Activated naive CD8-positive, alpha-beta T cell treated with anti-CD3 and anti-CD28 coated beads, Interleukin-2, amount 50 U/mL, for 24 hours (primary cell): Measurements from ENCODE around the gene AIF1.
"Not testable (repeated sequence)": the region's sequence is repeated elsewhere in the genome, so short reads cannot be mapped to it uniquely, and the experiment has no call there.

Source experiments
- ATAC-seq: fragments of 150-1000 bp; cut with Tn5 transposase; one replicate; pipeline ENCODE4 v1.10.0; 2021
- DNase-seq: peaks from one replicate; pipeline ENCODE4 v3.0.0; 2021
- H3K27ac Mint-ChIP-seq: one replicate; pipeline ENCODE4 v1.8.0; 2021; ENCODE audit warnings: mild to moderate bottlenecking, mixed read lengths
- H3K27me3 Mint-ChIP-seq: one replicate; pipeline ENCODE4 v1.8.0; 2021; ENCODE audit warnings: mixed read lengths
- H3K36me3 Mint-ChIP-seq: one replicate; pipeline ENCODE4 v1.8.0; 2021; ENCODE audit warnings: low read depth, mixed read lengths
- H3K4me1 Mint-ChIP-seq: one replicate; pipeline ENCODE4 v1.8.0; 2021; ENCODE audit warnings: mixed read lengths
- H3K4me3 Mint-ChIP-seq: one replicate; pipeline ENCODE4 v1.8.0; 2021; ENCODE audit warnings: mild to moderate bottlenecking, moderate library complexity, mixed read lengths
- H3K9me3 Mint-ChIP-seq: one replicate; pipeline ENCODE4 v1.8.0; 2021; ENCODE audit warnings: mixed read lengths

Gene AIF1

DNA sequence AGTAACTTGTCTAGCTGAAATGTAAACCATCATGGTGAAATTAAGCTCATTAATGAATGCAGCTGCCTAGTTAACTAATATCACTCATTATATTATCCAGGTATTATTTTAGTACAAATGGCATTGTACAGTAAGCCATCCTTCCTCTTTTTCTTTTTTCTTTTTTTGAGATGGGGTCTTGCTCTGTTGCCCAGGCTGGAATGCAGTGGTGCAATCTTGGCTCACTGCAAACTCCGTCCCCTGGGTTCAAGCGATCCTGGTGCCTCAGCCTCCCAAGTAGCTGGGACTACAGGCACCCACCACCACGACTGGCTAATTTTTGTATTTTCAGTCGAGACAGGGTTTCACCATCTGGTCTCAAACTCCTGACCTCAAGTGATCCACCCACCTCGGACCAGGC lies 24.3 kb upstream of the AIF1 start:
- ATAC-seq, H3K9me3 Mint-ChIP-seq, H3K36me3 Mint-ChIP-seq, H3K27me3 Mint-ChIP-seq, DNase-seq, H3K4me3 Mint-ChIP-seq, H3K27ac Mint-ChIP-seq: not testable (repeated sequence)
- peaks cover 66% of the 10 kb centered on the region for H3K4me1 Mint-ChIP-seq

DNA sequence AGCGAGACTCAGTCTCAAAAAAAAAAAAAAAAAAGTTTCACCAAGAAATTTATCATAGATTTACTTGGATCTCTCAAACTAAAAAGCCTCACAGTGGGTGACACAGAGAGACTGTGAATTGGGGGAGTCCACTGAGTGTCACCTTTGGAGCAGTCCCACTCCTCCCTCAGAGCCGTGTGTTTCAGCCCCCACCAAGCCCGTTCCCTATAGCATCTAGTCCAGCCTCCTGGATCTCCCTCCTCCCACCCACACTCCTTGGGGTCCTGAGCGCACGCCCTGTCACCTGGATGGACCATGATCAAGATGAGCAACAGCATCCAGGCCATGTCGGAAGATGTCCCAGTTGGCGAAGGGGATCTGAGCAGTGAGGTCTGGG lies 22.6 kb upstream of the AIF1 start:
- no peak for DNase-seq
- H3K36me3 Mint-ChIP-seq, result no peaks in the 10 kb centered on the region
- H3K4me1 Mint-ChIP-seq, result peaks cover 61% of the 10 kb centered on the region
- ATAC-seq, result no peak
- no peaks in the 10 kb centered on the region for H3K9me3 Mint-ChIP-seq
- H3K27me3 Mint-ChIP-seq, result no peaks in the 10 kb centered on the region
- H3K4me3 Mint-ChIP-seq, result peak overlapping the region; percentile 70
- H3K27ac Mint-ChIP-seq, result peak overlapping the region; percentile 87

DNA sequence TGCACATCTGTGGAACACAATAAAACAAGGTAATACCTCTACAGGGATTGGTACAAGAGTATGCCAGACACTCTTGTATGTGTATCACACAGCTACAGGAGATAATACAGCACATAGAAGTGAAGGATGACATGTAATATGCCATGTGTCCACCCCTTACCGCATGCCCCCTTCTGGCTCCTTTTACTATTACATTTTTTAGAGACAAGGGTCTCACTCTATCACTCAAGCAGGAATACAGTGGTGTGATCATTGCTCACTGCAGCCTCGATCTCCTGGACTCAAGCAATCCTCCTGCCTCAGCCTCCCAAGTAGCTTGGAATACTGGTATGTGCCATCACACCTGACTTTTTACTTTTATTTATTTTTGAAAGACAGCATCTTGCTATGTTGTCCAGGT lies 18.0 kb upstream of the AIF1 start:
- DNase-seq (peak; percentile 31), ATAC-seq (peak; percentile 77)
- Mint-ChIP-seq H3K27me3 (no peaks in the 10 kb centered on the region), H3K27ac (no peak overlapping the region), H3K9me3 (no peaks in the 10 kb centered on the region), H3K4me3 (no peak overlapping the region), H3K4me1 (peaks cover 47% of the 10 kb centered on the region), H3K36me3 (no peaks in the 10 kb centered on the region)

DNA sequence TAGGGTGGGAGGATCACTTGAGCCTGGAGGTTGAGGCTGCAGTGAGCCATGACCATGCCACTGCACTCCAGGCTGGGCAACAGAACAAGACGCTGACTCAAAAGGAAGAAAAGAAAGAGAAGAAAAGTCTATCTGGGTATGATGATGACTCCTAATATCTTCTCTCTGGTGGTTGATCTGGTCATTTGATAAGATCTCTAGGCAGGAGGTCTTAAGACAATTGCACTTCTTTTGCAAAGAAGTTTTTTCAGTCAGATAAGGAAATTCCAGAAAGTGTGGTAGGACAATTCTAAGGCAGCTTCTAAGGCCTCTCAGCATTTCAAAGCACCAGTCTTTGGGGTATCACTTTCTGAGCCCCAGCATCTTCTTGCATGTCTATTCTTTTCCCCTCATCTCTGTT lies 7.7 kb upstream of the AIF1 start:
- peak overlapping the region; percentile 44 for H3K27ac Mint-ChIP-seq

DNA sequence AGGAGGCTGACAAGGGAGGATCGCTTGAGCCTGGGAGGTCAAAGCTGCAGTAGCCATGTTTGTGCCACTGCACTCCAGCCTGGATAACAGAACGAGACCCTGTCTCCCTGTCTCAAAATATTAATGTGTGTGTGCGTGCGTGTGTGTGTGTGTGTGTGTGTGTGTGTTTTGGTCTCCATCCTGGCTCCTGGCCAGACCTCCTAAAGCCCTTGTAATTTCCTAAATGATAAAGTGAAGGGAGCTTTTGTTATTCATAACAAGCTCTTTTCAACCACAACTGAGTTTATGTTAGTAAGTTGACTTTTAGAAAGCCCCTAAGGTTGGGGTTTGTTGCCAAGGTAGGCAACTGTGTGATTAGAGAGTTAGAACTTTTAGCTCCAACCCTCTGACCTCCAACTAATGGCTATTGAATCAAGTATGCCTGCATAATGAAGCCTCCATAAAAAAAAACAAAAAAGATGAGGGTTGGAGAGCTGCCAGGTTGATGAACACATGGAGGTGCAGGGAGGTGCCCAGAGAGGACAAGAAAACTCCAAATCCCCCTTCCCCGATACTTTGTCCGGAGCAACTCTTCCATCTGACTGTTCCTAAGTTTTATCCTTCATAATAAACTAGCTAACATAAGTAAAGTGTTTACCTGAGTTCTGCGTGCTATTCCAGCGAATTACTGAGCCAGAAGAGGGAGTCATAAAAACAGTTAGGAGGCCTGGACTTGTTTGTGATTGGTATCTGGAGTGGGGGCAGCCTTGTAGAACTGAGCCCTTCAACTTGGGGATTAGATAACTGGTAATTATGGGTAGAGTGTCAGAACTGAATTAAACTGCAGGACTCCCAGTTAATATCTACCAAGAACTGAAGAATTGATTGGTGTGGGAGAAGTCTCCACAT lies 5.3 kb upstream of the AIF1 start:
- H3K4me1 Mint-ChIP-seq, result peaks cover 10% of the 10 kb centered on the region
- no peak for ATAC-seq
- no peak overlapping the region for H3K4me3 Mint-ChIP-seq
- H3K27me3 Mint-ChIP-seq, result no peaks in the 10 kb centered on the region
- no peak for DNase-seq
- no peaks in the 10 kb centered on the region for H3K9me3 Mint-ChIP-seq
- no peak overlapping the region for H3K27ac Mint-ChIP-seq
- no peaks in the 10 kb centered on the region for H3K36me3 Mint-ChIP-seq

More for the DNA sequence above, 7.7 kb upstream of the AIF1 start:
- ATAC-seq, result no peak
- H3K9me3 Mint-ChIP-seq, result no peaks in the 10 kb centered on the region
- DNase-seq, result no peak
- H3K36me3 Mint-ChIP-seq, result no peaks in the 10 kb centered on the region
- no peaks in the 10 kb centered on the region for H3K27me3 Mint-ChIP-seq
- H3K4me1 Mint-ChIP-seq, result peaks cover 1% of the 10 kb centered on the region
- H3K4me3 Mint-ChIP-seq, result no peak overlapping the region

DNA sequence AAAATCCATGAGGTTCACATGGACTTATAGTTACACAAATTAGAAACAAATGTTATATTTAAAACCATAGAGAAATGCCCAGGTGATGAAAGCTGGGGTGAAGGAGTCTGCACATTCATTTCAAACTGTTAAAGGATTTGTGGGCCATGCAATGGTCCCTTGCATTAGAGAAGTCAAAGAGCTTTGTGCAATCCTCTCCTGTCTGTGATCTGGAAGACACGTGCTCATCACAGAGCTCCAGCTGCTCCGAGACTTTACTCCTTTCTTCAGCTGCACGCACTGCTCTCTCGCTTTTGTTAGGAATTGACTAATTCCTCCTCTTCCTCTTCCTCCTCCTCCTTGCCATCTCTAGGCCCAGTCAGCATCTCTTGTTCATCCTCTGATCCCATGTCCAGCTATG lies 4.1 kb upstream of the AIF1 start:
- H3K4me3 Mint-ChIP-seq, result no peak overlapping the region
- H3K9me3 Mint-ChIP-seq, result no peaks in the 10 kb centered on the region
- no peak overlapping the region for H3K27ac Mint-ChIP-seq
- H3K27me3 Mint-ChIP-seq, result no peaks in the 10 kb centered on the region
- H3K36me3 Mint-ChIP-seq, result no peaks in the 10 kb centered on the region
- H3K4me1 Mint-ChIP-seq, result peaks cover 22% of the 10 kb centered on the region
- DNase-seq (no peak), ATAC-seq (no peak)

DNA sequence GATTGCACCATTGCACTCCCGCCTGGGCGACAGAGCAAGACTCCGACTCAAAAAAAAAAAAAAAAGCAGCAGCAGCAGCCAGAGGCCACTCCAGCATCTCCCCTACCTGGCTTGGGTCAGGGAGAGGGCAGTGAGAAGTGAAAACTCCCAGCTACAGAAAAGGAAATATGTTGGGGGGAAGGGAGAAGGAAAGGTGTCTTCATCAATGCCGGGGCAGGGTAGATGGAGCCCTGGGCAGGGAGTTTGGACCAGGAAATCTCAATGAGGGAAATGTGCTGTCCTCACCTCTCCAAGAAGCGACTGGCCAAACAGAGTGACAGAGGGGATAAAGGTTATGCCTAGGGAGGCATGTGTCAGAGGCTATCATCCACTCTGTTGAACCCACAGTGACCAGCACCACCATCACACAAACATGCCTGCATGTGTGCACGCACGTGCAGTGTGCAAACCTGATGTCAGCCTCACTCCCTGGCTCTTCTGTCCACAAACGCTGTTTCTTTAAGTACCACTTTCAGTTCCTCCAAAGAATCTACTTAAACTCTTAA lies 887 bp upstream of the AIF1 start:
- Mint-ChIP-seq H3K9me3 (no peaks in the 10 kb centered on the region), H3K27me3 (no peaks in the 10 kb centered on the region), H3K27ac (no peak overlapping the region), H3K36me3 (peaks cover 10% of the 10 kb centered on the region), H3K4me3 (no peak overlapping the region), H3K4me1 (peaks cover 41% of the 10 kb centered on the region)
- ATAC-seq (no peak), DNase-seq (no peak)

DNA sequence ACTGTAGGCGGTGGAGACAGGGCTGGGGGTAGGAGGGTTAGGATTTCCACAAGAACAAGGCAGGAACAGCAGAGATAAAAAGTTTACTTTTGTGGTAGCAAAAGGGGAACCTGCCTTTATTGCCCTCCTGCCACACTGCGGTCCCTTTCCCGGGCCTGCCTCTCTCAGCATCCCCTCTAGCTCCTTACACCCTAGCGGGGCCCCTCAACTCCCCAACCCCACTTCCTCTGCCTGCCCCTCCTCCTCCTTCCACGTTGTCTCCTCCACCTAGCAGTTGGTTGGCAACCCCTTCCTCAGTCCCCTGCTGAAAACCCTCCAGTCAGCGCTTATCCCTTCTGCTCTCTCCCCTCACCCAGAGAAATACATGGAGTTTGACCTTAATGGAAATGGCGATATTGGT lies 714 bp downstream of the AIF1 start:
- ATAC-seq (no peak), DNase-seq (peak; percentile 61)
- no peaks in the 10 kb centered on the region for H3K27me3 Mint-ChIP-seq
- H3K27ac Mint-ChIP-seq, result peak overlapping the region; percentile 94
- H3K9me3 Mint-ChIP-seq, result no peaks in the 10 kb centered on the region
- H3K4me3 Mint-ChIP-seq, result peak overlapping the region; percentile 90
- peaks cover 51% of the 10 kb centered on the region for H3K4me1 Mint-ChIP-seq
- peaks cover 20% of the 10 kb centered on the region for H3K36me3 Mint-ChIP-seq

DNA sequence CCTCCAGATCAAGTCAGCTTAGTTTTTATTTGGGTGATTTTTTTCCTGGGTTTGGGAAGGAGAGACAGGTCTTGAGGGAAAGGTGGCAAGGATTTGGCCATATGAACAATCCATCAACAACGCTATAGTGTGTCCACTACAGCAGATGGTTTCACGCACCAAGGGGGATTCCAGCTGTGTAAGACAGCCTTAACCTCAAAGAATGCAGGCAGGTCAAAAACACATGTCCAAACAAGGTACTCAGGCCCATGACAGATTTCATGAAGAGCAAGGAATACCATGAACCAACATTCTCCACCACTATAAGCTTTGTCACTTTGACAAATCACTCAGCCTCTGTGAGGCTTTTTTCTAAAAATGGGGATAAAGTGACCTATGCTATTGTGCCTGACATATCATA lies 2.0 kb downstream of the AIF1 start:
- Mint-ChIP-seq H3K27ac (peak overlapping the region; percentile 94), H3K4me1 (peaks cover 56% of the 10 kb centered on the region), H3K4me3 (peak overlapping the region; percentile 90), H3K9me3 (no peaks in the 10 kb centered on the region), H3K36me3 (peaks cover 30% of the 10 kb centered on the region), H3K27me3 (no peaks in the 10 kb centered on the region)
- no peak for ATAC-seq
- no peak for DNase-seq

DNA sequence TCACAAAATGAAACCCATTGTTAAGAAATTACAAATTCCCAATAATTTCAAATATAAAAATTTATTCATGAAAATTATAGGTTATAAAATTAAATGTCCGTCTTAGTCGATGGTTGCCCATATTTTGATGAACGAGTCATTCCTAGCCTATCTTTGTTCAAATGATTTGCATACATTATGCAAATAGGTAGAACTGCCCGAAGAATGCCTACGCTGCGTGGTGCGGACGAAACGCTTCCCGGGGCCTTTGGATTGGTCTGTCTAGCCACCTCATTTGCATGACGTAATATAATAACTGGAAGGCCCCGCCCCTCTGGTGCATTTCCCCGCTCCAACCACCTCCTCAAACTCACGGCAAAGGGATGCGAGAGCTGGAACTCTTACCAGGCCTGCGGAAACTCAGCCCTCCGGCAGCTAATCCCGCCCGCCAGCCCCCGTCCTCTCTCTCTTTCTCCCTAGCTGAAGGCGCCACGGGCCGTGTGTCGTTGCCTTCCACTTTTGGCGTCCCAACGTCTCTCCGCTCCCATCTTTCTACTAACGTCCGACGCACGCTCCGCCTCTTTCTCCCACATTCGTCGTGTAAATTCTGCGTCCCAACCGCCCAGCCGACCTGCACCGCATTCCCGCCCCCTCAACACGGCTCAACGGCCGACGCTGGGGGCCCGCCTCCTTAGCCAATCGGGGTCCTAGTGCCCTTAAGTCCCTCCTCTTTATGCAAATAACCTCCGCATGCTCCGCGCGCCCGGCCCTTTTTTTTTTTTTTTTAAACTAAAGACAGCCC lies 5.0 kb downstream of the AIF1 start:
- ATAC-seq (peak; percentile 82), DNase-seq (peak; percentile 96)
- Mint-ChIP-seq H3K27me3 (no peaks in the 10 kb centered on the region), H3K4me1 (peaks cover 61% of the 10 kb centered on the region), H3K4me3 (peak overlapping the region; percentile 96), H3K36me3 (peaks cover 53% of the 10 kb centered on the region), H3K9me3 (no peaks in the 10 kb centered on the region), H3K27ac (peak overlapping the region; percentile 99)

DNA sequence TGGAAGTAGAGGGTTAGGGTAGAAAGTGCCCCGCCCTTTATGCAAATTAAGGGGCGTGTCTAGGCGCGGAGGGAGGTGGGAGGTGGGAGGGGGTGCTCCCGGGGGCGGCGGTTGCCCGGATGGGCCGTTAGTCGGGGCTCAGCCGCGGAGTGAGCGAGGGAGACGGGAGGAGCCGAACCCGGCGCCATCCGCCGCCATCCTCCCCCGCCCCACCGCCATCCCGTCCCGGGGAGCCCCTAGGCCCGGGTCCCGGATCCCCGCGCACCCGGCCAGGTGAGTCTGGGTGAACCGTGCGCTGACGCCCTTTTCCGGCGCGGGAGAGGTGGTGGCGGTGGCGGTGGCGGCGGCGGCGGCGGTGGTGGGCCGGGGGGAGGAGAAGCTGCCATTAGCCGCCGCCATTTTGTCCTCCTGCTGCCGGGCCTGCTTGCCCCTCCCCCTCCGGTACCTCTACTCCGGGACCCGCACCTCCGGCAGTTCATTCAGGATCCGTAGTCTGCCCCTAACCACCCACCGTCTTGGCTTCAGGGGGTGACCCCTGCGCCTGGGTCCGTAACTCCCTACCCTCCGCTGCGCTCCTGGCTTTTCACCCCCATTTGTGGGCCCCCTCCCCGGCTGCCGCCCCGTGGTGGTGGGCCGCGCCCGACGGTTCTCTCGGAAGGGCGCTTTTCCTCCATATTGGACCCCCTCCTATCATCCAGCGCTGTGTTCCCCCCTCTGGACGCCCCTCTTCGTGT lies 5.7 kb downstream of the AIF1 start, which contains the start of gene PRRC2A:
TSS of gene PRRC2A (plus strand) at position 130 of the 734 bp plus-strand sequence. CDS start 2,075 bp downstream, outside the sequence.
- Mint-ChIP-seq H3K9me3 (no peaks in the 10 kb centered on the region), H3K36me3 (peaks cover 60% of the 10 kb centered on the region), H3K4me1 (peaks cover 53% of the 10 kb centered on the region), H3K27ac (peak within 1 kb of the TSS; percentile 99), H3K4me3 (peak within 1 kb of the TSS; percentile 96), H3K27me3 (no peaks in the 10 kb centered on the region)
- peak; percentile 70 for ATAC-seq
- peak; percentile 97 for DNase-seq

DNA sequence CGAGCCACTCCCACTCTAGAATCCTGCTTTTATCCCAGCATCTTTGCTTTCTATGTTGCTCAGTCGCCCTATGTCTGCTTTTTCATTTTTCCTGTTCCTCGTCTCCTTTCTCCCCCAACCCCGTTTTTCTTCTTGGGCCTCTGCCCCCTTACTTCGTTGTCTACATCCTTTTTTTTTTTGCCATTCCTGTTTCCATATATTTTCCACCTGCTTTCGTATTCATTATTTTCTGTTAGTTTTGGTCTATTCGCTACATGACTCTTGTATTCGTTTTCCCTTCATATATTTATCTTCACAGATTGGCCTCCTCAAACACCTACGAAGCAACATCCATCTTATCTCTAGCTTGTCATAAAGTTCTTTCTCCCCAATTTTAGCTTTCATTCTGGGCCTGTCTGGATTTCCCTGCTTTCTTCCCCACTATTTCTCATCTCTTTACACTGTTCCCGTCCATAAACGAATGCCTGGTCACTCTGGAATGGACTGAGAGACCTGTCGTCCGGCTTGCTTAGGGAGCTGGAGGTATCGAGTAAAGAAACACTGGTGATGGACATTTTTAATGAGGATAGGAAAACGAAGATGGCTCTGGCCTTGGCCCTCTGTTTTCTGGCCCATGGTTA lies 6.4 kb downstream of the AIF1 start:
- DNase-seq, result no peak
- Mint-ChIP-seq H3K9me3 (no peaks in the 10 kb centered on the region), H3K4me1 (peaks cover 46% of the 10 kb centered on the region), H3K4me3 (peak overlapping the region; percentile 96), H3K36me3 (peaks cover 67% of the 10 kb centered on the region), H3K27me3 (no peaks in the 10 kb centered on the region), H3K27ac (peak overlapping the region; percentile 96)
- no peak for ATAC-seq

DNA sequence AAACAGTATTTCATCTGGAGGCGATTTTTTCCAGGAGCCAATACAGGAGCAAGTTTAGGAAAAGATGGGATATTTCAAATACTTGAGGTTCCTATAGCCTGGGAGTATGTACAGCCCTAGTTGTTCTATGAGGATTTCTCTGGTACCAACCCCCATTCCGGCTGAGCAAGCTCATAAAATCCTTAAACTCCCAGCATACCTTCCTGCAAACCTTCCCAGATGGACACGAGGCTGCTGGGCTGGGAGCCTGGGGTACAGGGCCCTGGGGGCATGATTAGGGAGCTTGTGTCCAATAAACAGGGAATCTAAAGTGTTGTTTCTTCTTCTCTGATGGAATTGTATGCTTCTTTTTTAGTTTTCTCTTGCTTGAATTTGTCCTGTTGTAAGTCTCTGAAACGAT lies 7.0 kb downstream of the AIF1 start:
- H3K27me3 Mint-ChIP-seq, result no peaks in the 10 kb centered on the region
- ATAC-seq (no peak), DNase-seq (no peak)
- peaks cover 66% of the 10 kb centered on the region for H3K36me3 Mint-ChIP-seq
- no peaks in the 10 kb centered on the region for H3K9me3 Mint-ChIP-seq
- H3K4me3 Mint-ChIP-seq, result peak overlapping the region; percentile 96
- H3K27ac Mint-ChIP-seq, result peak overlapping the region; percentile 96
- H3K4me1 Mint-ChIP-seq, result peaks cover 43% of the 10 kb centered on the region

DNA sequence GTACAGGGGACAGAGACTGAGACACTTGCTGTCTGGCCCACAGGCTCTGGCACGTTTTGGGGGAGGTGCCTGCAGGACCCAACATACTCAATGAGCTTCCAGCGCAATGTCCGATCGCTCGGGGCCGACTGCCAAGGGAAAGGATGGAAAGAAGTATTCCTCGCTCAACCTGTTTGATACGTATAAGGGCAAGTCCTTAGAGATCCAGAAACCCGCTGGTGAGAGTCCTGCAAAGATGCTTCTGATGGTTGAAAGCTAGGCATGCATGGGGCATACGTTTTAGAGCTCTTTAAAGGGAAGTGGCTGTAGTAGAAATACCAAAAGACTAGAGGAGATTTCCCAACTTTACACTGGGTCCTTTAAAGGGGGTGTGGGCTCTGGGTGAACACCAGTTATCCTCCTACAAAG lies 7.7 kb downstream of the AIF1 start:
- Mint-ChIP-seq H3K27me3 (no peaks in the 10 kb centered on the region), H3K4me3 (peak overlapping the region; percentile 96), H3K4me1 (peaks cover 40% of the 10 kb centered on the region), H3K9me3 (no peaks in the 10 kb centered on the region), H3K27ac (peak overlapping the region; percentile 96), H3K36me3 (peaks cover 72% of the 10 kb centered on the region)
- no peak for ATAC-seq
- DNase-seq, result no peak
